HG03342 (cell line): Measurements from ENCODE around the gene SMIM45.
A peak's percentile ranks its signal among the peaks of the same experiment; 100 is the strongest.

ENCODE experiments used
- ATAC-seq: cut with Tn5 transposase; IDR thresholded peaks from one replicate; pipeline ENCODE4 v1.9.1; 2021; ENCODE audit warnings: mild to moderate bottlenecking, moderate library complexity; ENCODE audit not compliant: unreplicated experiment

Gene SMIM45

DNA sequence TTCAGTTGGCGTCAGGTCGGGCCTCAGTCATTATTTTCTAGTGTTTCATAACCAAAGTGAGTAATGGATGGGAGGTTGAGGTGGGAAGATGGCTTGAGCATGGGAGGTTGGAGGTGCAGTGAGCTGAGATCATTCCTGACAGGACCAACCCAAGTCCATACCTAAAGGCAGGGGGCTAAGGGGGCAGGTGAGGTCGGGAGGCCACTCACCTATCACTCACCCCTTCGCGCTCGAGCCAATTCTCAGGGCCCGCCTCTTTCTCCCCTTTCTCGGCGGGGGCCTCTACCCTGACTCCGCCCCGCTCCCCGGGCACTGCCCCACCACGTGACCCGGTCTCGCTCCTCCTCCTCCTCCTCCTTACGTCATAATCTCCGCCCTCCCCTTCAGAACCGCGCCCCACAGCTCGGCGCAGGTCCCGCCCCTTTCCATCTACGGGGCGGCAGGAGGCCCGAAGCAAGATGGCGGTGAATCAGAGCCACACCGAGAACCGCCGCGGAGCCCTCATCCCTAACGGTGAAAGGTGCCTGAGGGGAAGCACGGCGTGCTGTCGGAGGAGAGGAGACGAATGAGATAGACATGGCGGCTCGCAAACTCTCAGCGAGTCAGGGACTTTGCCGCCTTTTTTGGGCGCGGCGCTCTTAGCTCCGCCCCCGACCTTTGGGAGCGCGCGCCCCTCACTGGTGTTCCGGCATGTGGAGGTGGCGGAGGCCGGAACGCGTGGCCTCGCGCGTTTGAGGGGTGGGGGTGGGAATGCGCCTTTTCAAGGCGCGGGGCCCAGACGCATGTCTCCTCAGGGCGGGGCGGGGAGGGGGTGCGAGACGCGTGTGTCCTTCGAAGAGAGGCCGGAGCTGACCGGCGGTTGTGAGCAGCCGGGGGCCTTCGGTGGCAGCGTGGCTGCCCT lies 46.7 kb downstream of the SMIM45 start, which contains the start of gene WBP2NL:
Gene WBP2NL (plus strand): TSS at position 428 of the 901 bp plus-strand sequence. CDS start 31 bp downstream, at position 459.
- ATAC-seq = peak; percentile 87

DNA sequence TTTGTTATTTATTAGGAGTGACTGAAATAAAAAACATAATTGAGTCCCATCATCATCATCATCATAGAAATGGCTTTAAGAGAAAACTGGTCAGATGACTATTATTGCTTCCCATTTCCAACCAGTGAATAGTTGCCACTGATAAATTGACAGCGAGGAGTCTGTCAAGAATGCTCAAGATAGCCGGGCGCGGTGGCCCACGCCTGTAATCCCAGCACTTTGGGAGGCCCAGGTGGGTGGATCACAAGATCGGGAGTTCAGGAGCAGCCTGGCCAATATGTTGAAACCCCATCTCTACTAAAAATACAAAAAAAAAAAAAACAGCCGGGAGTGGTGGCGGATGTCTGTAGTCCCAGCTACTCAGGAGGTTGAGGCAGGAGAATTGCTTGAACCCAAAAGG lies 48.5 kb downstream of the SMIM45 start:
- ATAC-seq = no peak

DNA sequence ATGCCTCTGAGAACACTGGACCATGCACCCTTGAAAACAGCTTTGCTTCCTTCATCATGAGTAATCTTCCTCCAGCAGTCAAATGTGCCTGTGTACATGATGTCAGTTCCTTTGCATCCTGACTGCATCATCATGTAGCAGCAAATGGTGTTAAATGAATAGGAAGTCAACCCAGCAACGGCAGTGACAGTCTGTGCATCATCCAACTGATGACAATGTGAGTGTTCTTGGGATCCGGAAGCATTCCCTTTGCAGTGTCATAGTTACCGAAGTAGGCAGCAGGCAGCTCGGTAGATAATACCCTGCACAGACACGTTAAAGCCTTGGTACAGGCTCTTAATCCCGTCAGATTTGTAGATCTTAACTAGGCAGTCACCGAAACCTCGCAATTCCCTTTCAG lies 49.2 kb downstream of the SMIM45 start:
- no peak for ATAC-seq

- no peak for ATAC-seq
Observed at GRCh38 chr22:42001706-42002105, 49.8 kb downstream of the SMIM45 start.

- ATAC-seq = no peak
Observed at GRCh38 chr22:42007922-42008321, 56.0 kb downstream of the SMIM45 start.
